Measurements from ENCODE around the gene FOXS1.

The FOXS1 gene

GRCh38 chr20:31821427-31821826 lies 24.0 kb downstream of the FOXS1 start:
- Histone ChIP-seq H3K36me3 (ENCODE audit: control insufficient read depth, insufficient read depth, low read length) (no peaks in the 10 kb centered on the region), H3K4me3 (replicated peaks; ENCODE audit: low read depth, low read length) (no peak overlapping the region), H3K27me3 (replicated peaks; ENCODE audit: control insufficient read depth, insufficient read depth, low read length) (no peaks in the 10 kb centered on the region)
- TF ChIP-seq, protein P1, sequence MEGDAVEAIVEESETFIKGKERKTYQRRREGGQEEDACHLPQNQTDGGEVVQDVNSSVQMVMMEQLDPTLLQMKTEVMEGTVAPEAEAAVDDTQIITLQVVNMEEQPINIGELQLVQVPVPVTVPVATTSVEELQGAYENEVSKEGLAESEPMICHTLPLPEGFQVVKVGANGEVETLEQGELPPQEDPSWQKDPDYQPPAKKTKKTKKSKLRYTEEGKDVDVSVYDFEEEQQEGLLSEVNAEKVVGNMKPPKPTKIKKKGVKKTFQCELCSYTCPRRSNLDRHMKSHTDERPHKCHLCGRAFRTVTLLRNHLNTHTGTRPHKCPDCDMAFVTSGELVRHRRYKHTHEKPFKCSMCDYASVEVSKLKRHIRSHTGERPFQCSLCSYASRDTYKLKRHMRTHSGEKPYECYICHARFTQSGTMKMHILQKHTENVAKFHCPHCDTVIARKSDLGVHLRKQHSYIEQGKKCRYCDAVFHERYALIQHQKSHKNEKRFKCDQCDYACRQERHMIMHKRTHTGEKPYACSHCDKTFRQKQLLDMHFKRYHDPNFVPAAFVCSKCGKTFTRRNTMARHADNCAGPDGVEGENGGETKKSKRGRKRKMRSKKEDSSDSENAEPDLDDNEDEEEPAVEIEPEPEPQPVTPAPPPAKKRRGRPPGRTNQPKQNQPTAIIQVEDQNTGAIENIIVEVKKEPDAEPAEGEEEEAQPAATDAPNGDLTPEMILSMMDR (IDR thresholded peaks at IDR 0.05; ENCODE audit: insufficient read depth, low read length, poor library complexity, severe bottlenecking): no peak
- DNase-seq (ENCODE audit: extremely low read depth, insufficient read length): no peak

DNA sequence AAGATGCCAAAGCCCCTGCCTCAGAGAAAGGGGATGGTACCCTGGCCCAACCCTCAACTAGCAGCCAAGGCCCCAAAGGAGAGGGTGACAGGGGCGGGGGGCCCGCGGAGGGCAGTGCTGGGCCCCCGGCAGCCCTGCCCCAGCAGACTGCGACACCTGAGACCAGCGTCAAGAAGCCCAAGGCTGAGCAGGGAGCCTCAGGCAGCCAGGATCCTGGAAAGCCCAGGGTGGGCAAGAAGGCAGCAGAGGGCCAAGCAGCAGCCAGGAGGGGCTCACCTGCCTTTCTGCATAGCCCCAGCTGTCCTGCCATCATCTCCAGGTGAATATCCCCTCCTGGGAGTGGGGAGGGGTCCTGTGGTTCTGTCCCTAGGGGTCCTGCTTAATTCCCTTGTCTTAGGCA lies 25.2 kb downstream of the FOXS1 start:
- H3K27me3 ChIP-seq (replicated peaks; ENCODE audit: control insufficient read depth, insufficient read depth, low read length): no peaks in the 10 kb centered on the region
- TF ChIP-seq, protein P1 (IDR thresholded peaks at IDR 0.05; ENCODE audit: insufficient read depth, low read length, poor library complexity, severe bottlenecking): no peak
- DNase-seq (ENCODE audit: extremely low read depth, insufficient read length): no peak
- no peaks in the 10 kb centered on the region for H3K36me3 ChIP-seq (ENCODE audit: control insufficient read depth, insufficient read depth, low read length)
- no peak overlapping the region for H3K4me3 ChIP-seq (replicated peaks; ENCODE audit: low read depth, low read length)

DNA sequence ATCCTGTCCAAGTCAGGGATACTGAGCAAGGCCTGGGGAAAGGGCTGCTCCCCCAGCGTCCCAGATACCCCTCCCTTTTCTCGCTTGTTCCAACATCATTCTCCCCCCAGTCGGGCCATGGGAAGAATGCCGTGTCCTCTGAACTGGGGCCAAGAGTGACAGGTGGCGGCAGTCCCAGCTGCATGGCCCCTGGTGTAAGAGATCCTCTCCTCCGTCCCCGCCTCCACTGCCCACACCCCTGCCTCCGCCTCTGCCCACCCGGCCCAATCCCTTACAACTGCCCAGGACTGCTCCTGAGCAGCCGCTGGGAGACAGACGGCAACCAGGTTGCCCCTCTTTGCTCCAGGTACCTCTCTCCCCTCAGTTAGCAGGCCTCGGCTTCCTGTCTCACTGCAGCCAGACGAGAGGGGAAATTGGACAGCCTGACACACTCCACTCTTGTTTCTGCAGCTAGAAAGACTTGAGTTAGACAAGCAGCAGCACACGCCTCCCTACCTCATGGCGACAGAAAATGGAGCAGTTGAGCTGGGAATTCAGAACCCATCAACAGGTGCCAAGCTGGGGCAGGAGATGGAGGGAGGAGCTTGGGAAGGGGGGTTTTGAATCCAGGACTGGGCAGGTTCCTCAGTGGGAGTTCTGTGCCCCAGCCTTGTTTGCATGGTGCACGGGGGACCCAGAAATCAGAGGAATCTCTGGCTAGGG lies 26.2 kb downstream of the FOXS1 start, which contains the start of gene MYLK2:
MYLK2 (plus strand) TSS at position 274 of the 702 bp plus-strand sequence; CDS start at position 499, 225 bp downstream.
- H3K4me3 ChIP-seq (replicated peaks; ENCODE audit: low read depth, low read length): no peak within 1 kb of the TSS
- no peaks in the 10 kb centered on the region for H3K36me3 ChIP-seq (ENCODE audit: control insufficient read depth, insufficient read depth, low read length)
- no peaks in the 10 kb centered on the region for H3K27me3 ChIP-seq (replicated peaks; ENCODE audit: control insufficient read depth, insufficient read depth, low read length)
- TF ChIP-seq, protein P1 (IDR thresholded peaks at IDR 0.05; ENCODE audit: insufficient read depth, low read length, poor library complexity, severe bottlenecking): no peak
- no peak for DNase-seq (ENCODE audit: extremely low read depth, insufficient read length)

- no peaks in the 10 kb centered on the region for H3K27me3 ChIP-seq (replicated peaks; ENCODE audit: control insufficient read depth, insufficient read depth, low read length)
- DNase-seq (ENCODE audit: extremely low read depth, insufficient read length): no peak
- no peaks in the 10 kb centered on the region for H3K36me3 ChIP-seq (ENCODE audit: control insufficient read depth, insufficient read depth, low read length)
- TF ChIP-seq, protein P1 (IDR thresholded peaks at IDR 0.05; ENCODE audit: insufficient read depth, low read length, poor library complexity, severe bottlenecking): no peak
- no peak overlapping the region for H3K4me3 ChIP-seq (replicated peaks; ENCODE audit: low read depth, low read length)
Observed at GRCh38 chr20:31818376-31818908, 27.0 kb downstream of the FOXS1 start.

- no peaks in the 10 kb centered on the region for H3K36me3 ChIP-seq (ENCODE audit: control insufficient read depth, insufficient read depth, low read length)
- no peak for DNase-seq (ENCODE audit: extremely low read depth, insufficient read length)
- no peaks in the 10 kb centered on the region for H3K27me3 ChIP-seq (replicated peaks; ENCODE audit: control insufficient read depth, insufficient read depth, low read length)
- TF ChIP-seq, protein P1 (IDR thresholded peaks at IDR 0.05; ENCODE audit: insufficient read depth, low read length, poor library complexity, severe bottlenecking): no peak
- H3K4me3 ChIP-seq (replicated peaks; ENCODE audit: low read depth, low read length): no peak overlapping the region
Observed at GRCh38 chr20:31817461-31817860, 27.9 kb downstream of the FOXS1 start.
